Brain pericyte (primary cell): ENCODE results near the gene TMEM97.

ENCODE experiments used
- DNase-seq: peaks from one replicate; pipeline ENCODE4 v3.0.0-alpha.2; 2012; ENCODE audit warnings: low read depth, low spot score

The TMEM97 gene

DNA sequence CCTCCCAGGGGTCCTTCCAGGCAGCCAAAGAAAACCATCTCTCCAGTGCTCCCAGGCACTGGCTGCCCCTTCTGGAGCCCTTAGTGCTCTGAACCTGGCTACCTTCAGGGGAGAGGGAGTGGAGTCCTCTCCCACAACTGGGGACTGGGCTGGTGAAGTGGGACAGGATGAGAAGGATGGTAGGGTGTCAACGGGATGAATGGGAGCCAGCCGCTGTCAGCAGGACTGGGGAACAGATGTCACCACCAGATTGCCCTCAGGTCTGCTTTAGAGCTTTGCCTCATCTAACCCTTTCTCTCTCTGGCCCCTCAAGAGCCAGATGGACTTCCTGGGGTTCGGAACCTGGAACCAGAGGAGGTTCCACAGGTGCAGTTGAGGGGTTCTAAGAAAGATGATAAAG is 46.5 kb downstream of the TMEM97 start:
- DNase-seq, result no peak

DNA sequence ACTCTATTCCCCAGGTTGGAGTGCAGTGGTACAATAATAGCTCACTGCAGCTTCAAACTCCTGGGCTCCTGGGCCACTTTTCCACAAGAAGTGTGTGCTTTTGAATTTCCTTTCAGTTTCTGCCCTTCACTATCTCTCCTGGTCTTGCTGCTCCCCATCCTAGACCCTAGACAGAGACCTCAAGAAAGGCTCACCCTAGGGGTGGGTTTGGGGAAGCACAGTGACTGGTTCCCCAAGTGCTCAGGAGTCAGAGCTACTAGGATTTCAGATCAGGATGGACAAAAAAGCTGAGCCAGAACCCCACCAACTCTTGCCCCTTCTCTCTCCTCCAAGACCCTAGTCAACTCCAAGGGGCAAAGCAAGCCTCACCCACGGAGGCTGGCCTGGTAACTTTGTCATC is 47.6 kb downstream of the TMEM97 start:
- no peak for DNase-seq

DNA sequence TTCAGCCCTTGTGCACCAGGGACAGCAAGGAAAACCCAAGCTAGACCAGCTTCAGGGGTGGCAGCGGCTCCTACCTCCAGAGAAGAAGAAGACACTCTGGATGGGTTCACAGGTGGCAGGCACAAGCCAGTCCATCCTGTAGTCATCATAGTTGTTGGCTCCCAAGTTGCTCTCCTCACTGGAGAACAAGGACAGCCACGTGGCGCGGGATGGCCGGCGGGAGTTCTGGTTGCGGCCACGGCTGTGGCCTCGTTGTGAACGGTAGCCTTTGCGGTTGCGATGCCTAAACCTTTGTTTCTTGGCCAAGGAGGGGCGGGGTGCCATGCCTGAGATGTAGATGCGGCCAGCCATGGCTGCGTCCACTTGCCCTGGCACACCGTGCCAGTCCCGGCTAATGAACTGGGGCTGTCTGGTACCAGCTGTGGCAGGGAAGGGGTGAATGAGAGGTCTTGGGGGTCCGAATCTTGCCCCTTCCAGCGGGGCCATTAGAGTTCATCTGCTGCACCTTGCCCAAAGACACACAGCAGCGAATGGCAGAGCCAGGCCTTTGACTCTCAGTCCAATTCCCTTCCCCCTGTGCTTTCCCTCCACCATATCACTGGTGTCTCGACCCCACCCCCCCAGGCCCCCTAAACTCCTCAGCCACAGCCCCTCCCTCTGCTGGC is 48.8 kb downstream of the TMEM97 start:
- DNase-seq, result no peak

DNA sequence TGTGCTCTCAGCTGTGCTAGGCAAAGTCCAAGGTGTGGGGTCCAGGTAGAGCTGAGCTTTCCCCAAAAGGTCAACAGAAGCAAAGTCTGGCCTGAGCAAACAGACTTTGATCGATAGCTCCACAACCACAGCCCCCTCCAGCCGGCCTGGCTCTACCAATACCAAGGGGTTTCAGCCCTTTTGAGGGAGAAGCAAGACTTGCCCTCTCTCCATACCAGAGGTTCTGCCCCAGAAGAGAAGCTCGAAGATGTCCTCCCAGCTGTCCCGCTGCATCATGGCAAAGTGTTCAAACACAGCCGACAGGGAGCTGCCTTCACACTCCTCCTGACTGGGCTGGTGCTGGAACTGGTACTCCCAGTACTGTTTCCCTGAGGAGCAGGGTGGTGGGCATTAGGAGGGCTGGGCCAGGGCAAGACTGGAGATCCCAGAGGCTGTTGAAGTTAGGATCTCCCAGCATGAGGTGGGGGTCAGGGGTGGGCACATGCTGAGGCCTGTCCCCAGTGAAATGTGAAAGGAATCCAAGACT is 49.4 kb downstream of the TMEM97 start:
- no peak for DNase-seq

DNA sequence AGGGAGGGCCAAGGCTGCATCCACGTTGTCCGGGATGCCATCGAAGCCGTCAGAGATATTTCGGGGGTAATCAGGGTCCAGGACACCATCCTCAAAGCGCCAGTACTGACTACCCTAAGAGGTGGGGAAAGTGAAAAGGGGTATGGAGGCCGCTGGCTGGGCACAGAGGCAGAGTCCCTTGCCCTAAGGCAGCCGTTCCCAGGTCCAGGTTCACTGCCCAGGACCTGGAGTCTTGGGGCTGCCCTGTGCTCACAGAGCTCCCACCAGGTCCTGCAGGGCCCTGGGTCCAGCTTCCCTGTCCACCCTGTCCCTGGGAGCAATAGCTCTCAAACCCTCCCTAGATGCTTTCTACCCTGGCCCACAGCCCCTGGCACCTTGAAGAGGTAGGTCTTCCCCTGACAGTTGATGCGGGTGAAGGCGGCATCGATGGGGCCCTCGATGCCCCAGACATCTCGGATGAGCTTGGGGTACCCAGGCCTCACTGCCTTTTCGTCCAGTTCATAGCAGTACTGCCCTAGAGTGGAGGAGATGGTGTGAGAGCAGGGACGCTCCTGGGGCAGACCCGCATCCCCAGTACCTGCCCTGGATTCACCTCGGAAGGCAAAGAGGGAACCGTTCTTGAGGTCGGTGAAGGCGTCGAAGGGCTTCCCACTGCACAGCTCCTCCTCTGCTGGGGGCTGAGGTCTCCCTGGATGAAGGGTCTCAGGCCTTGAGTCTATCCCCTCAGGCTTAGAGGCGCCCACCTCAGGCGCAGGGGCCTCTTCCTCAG is 50.1 kb downstream of the TMEM97 start:
- no peak for DNase-seq

DNA sequence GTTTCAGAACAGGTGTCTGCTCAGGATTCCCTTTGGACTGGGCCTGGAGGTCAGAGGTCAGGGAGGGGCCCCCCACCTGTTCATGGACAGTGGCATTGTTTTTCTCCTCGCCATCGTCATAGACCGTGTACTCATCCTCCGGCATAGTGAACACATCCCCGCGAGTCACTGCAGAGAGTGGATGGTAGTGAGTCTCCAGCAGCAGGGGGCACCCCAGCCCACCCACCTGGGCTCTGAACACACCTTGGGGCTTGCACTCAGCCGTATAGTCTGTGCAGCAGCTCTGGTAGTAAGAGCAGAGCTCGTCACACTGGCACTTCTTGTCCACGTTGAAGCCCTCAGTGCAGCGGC is 50.7 kb downstream of the TMEM97 start:
- no peak for DNase-seq

DNA sequence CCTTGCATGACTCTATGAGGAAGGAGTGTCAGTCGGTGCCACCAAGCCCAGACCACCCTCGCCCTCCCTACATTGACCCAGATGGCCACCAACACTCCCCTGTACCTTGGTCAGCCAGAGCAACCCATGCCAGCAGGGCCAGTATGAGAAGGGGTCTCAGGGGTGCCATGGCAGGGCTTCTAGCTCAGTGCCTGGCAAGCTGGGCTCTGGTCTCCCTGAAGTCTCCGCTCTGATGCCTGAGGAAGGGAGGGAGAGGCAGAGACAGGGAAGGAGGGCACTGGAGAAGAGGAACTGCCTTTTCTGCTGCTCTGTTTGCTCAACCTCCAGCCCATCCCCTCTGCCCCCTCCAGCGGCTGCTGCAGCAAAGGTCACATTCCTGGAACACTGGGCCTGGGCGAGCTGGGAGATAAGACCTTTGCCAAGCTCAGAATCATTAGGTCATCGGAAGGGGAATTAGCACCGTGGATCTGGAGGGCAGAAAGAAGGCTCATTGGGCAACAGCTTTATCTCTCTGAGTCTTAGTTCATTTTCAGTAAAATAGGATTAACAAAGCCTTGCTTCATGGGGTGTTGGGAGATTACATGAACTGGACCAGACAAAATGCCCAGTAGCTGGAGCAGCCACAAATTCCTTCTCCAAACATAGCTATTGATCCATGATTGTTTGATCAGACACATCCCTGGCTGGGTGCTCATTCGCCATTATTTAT is 51.2 kb downstream of the TMEM97 start, which contains the start of gene VTN:
TSS of gene VTN (minus strand) at position 273 of the 709 bp plus-strand sequence. CDS start at position 169, 104 bp downstream.
- no peak for DNase-seq

DNA sequence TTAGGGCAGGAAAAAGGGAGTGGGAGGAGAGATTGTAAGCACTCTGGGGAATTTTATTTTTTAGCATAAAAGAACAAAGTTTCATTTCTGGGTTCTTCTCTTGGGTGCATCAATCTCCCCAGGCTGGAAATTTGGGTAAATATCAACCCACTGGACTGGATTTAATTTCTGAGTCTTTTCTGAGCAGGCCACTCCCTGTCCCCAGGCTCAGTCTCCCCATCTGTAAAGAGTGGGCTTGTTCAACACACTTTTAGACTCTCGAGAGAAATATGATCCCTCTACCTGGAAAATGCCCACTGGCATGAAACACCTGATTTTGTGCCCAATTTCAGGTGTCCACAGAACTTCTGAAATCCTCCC is 51.7 kb downstream of the TMEM97 start:
- no peak for DNase-seq

DNA sequence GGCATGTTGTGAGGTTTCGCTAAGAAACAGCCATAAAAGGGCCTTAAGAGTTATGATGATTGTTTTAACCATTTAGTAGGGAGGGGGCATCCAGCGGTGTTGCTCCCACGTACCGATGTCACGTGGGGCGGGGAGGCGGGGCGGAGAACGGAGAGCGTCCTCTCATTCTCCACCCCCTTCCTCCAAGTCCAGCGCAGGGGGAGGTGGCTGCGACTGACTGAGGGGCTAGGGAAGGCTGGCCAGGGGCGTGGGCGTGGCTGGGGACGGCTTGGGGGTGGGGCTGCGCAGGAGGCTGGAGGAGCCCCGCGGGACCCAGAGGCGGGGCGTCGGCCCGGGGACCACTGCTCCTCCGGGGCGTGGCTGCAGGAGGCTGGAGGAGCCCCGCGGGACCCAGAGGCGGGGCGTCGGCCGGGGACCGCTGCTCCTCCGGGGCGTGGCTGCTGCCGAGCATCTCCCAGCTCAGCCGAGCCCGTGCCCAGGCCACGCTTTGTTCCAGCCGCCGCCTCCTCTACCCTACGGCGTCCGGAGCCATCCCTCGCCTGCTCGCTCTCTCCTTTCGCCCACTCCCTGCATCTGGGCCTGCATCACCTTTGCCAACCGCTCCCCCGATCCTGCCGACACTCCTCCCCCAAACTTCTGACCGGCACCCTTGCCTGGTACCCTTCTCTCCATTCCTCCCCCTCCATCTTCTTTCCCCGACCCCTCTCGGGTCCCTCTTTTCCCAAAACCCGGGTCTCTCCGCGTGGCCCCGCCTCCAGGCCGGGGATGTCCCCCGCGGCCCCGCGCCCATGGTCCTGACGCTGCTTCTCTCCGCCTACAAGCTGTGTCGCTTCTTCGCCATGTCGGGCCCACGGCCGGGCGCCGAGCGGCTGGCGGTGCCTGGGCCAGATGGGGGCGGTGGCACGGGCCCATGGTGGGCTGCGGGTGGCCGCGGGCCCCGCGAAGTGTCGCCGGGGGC is 52.5 kb downstream of the TMEM97 start, which contains the start of gene SARM1:
TSS of gene SARM1 (plus strand) at position 450 of the 958 bp plus-strand sequence. CDS start at position 789, 339 bp downstream.
- peak; percentile 60 for DNase-seq

DNA sequence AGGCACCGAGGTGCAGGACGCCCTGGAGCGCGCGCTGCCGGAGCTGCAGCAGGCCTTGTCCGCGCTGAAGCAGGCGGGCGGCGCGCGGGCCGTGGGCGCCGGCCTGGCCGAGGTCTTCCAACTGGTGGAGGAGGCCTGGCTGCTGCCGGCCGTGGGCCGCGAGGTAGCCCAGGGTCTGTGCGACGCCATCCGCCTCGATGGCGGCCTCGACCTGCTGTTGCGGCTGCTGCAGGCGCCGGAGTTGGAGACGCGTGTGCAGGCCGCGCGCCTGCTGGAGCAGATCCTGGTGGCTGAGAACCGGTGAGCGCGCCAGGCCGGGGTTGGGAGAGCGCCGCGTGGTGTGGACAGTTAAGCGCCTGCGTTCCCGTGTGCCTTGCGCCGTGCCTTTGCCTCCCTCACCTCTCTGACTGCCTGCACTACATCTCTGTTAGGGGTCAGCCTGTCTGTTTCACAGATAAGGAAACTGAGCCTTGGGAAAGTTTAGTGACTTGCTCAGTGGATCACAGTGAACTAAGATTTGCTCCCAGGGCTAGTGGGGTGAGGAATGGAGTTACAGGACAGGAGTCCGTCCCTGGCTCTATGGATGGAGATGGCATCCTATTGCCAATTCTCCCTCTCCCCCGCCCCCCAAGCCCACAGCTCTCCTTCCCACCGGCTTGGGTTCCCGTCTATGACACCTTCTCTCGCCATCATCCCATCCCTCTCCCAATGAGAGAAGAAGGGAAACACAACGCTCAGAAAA is 53.4 kb downstream of the TMEM97 start:
- no peak for DNase-seq

DNA sequence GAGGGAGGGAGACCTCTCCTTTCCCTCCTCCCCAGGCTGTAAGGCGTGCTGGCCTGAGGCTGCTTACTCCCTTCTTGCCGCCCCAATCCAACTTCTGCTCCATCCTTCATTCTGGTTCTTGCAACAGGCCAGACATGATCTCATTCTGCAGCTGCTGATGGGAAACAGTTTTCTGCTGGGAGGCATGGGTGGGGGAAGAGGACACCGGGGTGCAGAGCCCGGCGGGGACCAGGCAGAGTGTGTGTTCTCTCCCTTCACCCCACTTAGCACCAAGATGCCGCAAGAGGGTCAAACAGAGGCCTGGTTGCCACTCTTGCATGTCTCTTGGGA is 53.9 kb downstream of the TMEM97 start:
- DNase-seq, result no peak
